ENCODE measurements around the gene C12orf42. TPM values are rescaled to one million over a fixed set of nuclear protein-coding genes. Genes with fewer than 3 reads are reported as not detected.
A peak's percentile ranks its signal among the peaks of the same experiment; 100 is the strongest.

The C12orf42 gene
- total and polyA plus RNA-seq, 2 donors = 0.94 to 1.6 TPM

- Histone ChIP-seq H3K4me3 (ENCODE audit: low read length in 2 of 2) (no peak overlapping the region), H3K27me3 (ENCODE audit: control insufficient read depth in 2 of 2, insufficient read depth in 1 of 2, low read length in 1 of 2) (no peaks in the 10 kb centered on the region), H3K27ac (ENCODE audit: low read depth in 1 of 2, low read length in 1 of 2) (no peak overlapping the region), H3K4me1 (ENCODE audit: control insufficient read depth in 2 of 2, insufficient read depth in 2 of 2, low read length in 2 of 2) (no peaks in the 10 kb centered on the region), H3K36me3 (ENCODE audit: control insufficient read depth in 2 of 2, insufficient read depth in 2 of 2, low read length in 1 of 2) (no peaks in the 10 kb centered on the region), H3K9me3 (ENCODE audit: control insufficient read depth in 2 of 2, insufficient read depth in 1 of 2, low read length in 1 of 2) (no peaks in the 10 kb centered on the region)
- DNase-seq (ENCODE audit: low read depth in 6 of 9, low spot score in 9 of 9) = peak in 3 of 9 donors; percentile 2 to 37 (median 9)
- WGBS = 98% methylated on average over 1 of the region's 1 CpG
Observed at GRCh38 chr12:103348935-103349334, 146.8 kb downstream of the C12orf42 start.

- no peak overlapping the region for H3K27ac ChIP-seq (ENCODE audit: low read depth in 1 of 2, low read length in 1 of 2)
- DNase-seq (ENCODE audit: low read depth in 6 of 9, low spot score in 9 of 9) = no peak
- no peaks in the 10 kb centered on the region for H3K9me3 ChIP-seq (ENCODE audit: control insufficient read depth in 2 of 2, insufficient read depth in 1 of 2, low read length in 1 of 2)
- no peak overlapping the region for H3K4me3 ChIP-seq (ENCODE audit: low read length in 2 of 2)
- H3K27me3 ChIP-seq (ENCODE audit: control insufficient read depth in 2 of 2, insufficient read depth in 1 of 2, low read length in 1 of 2) = no peaks in the 10 kb centered on the region
- no peaks in the 10 kb centered on the region for H3K4me1 ChIP-seq (ENCODE audit: control insufficient read depth in 2 of 2, insufficient read depth in 2 of 2, low read length in 2 of 2)
- no peaks in the 10 kb centered on the region for H3K36me3 ChIP-seq (ENCODE audit: control insufficient read depth in 2 of 2, insufficient read depth in 2 of 2, low read length in 1 of 2)
Observed at GRCh38 chr12:103336940-103337339, 158.8 kb downstream of the C12orf42 start.

GRCh38 chr12:103334466-103334865 lies 161.3 kb downstream of the C12orf42 start:
- 92% methylated on average over 13 of the region's 13 CpGs for WGBS
- no peak overlapping the region for H3K27ac ChIP-seq (ENCODE audit: low read depth in 1 of 2, low read length in 1 of 2)
- no peaks in the 10 kb centered on the region for H3K4me1 ChIP-seq (ENCODE audit: control insufficient read depth in 2 of 2, insufficient read depth in 2 of 2, low read length in 2 of 2)
- H3K9me3 ChIP-seq (ENCODE audit: control insufficient read depth in 2 of 2, insufficient read depth in 1 of 2, low read length in 1 of 2) = no peaks in the 10 kb centered on the region
- no peak for DNase-seq (ENCODE audit: low read depth in 6 of 9, low spot score in 9 of 9)
- no peaks in the 10 kb centered on the region for H3K36me3 ChIP-seq (ENCODE audit: control insufficient read depth in 2 of 2, insufficient read depth in 2 of 2, low read length in 1 of 2)
- H3K27me3 ChIP-seq (ENCODE audit: control insufficient read depth in 2 of 2, insufficient read depth in 1 of 2, low read length in 1 of 2) = no peaks in the 10 kb centered on the region
- H3K4me3 ChIP-seq (ENCODE audit: low read length in 2 of 2) = no peak overlapping the region

- H3K4me1 ChIP-seq (ENCODE audit: control insufficient read depth in 2 of 2, insufficient read depth in 2 of 2, low read length in 2 of 2) = no peaks in the 10 kb centered on the region
- H3K9me3 ChIP-seq (ENCODE audit: control insufficient read depth in 2 of 2, insufficient read depth in 1 of 2, low read length in 1 of 2) = no peaks in the 10 kb centered on the region
- DNase-seq (ENCODE audit: low read depth in 6 of 9, low spot score in 9 of 9) = no peak
- H3K36me3 ChIP-seq (ENCODE audit: control insufficient read depth in 2 of 2, insufficient read depth in 2 of 2, low read length in 1 of 2) = no peaks in the 10 kb centered on the region
- WGBS = 99% methylated on average over 1 of the region's 1 CpG
- no peak overlapping the region for H3K4me3 ChIP-seq (ENCODE audit: low read length in 2 of 2)
- H3K27me3 ChIP-seq (ENCODE audit: control insufficient read depth in 2 of 2, insufficient read depth in 1 of 2, low read length in 1 of 2) = no peaks in the 10 kb centered on the region
- no peak overlapping the region for H3K27ac ChIP-seq (ENCODE audit: low read depth in 1 of 2, low read length in 1 of 2)
Observed at GRCh38 chr12:103333676-103334075, 162.1 kb downstream of the C12orf42 start.

GRCh38 chr12:103331643-103332042 lies 164.1 kb downstream of the C12orf42 start:
- Histone ChIP-seq H3K27ac (ENCODE audit: low read depth in 1 of 2, low read length in 1 of 2) (no peak overlapping the region), H3K36me3 (ENCODE audit: control insufficient read depth in 2 of 2, insufficient read depth in 2 of 2, low read length in 1 of 2) (no peaks in the 10 kb centered on the region), H3K4me3 (ENCODE audit: low read length in 2 of 2) (no peak overlapping the region), H3K4me1 (ENCODE audit: control insufficient read depth in 2 of 2, insufficient read depth in 2 of 2, low read length in 2 of 2) (no peaks in the 10 kb centered on the region), H3K27me3 (ENCODE audit: control insufficient read depth in 2 of 2, insufficient read depth in 1 of 2, low read length in 1 of 2) (no peaks in the 10 kb centered on the region), H3K9me3 (ENCODE audit: control insufficient read depth in 2 of 2, insufficient read depth in 1 of 2, low read length in 1 of 2) (no peaks in the 10 kb centered on the region)
- DNase-seq (ENCODE audit: low read depth in 6 of 9, low spot score in 9 of 9) = no peak
- 98% methylated on average over 4 of the region's 4 CpGs for WGBS

- no peaks in the 10 kb centered on the region for H3K4me1 ChIP-seq (ENCODE audit: control insufficient read depth in 2 of 2, insufficient read depth in 2 of 2, low read length in 2 of 2)
- H3K27ac ChIP-seq (ENCODE audit: low read depth in 1 of 2, low read length in 1 of 2) = no peak overlapping the region
- H3K4me3 ChIP-seq (ENCODE audit: low read length in 2 of 2) = no peak overlapping the region
- DNase-seq (ENCODE audit: low read depth in 6 of 9, low spot score in 9 of 9) = no peak
- no peaks in the 10 kb centered on the region for H3K9me3 ChIP-seq (ENCODE audit: control insufficient read depth in 2 of 2, insufficient read depth in 1 of 2, low read length in 1 of 2)
- H3K36me3 ChIP-seq (ENCODE audit: control insufficient read depth in 2 of 2, insufficient read depth in 2 of 2, low read length in 1 of 2) = no peaks in the 10 kb centered on the region
- 99% methylated on average over 1 of the region's 1 CpG for WGBS
- H3K27me3 ChIP-seq (ENCODE audit: control insufficient read depth in 2 of 2, insufficient read depth in 1 of 2, low read length in 1 of 2) = no peaks in the 10 kb centered on the region
Observed at GRCh38 chr12:103330672-103331071, 165.1 kb downstream of the C12orf42 start.

GRCh38 chr12:103327676-103328075 lies 168.1 kb downstream of the C12orf42 start:
- Histone ChIP-seq H3K27ac (ENCODE audit: low read depth in 1 of 2, low read length in 1 of 2) (no peak overlapping the region), H3K9me3 (ENCODE audit: control insufficient read depth in 2 of 2, insufficient read depth in 1 of 2, low read length in 1 of 2) (no peaks in the 10 kb centered on the region), H3K36me3 (ENCODE audit: control insufficient read depth in 2 of 2, insufficient read depth in 2 of 2, low read length in 1 of 2) (no peaks in the 10 kb centered on the region), H3K27me3 (ENCODE audit: control insufficient read depth in 2 of 2, insufficient read depth in 1 of 2, low read length in 1 of 2) (no peaks in the 10 kb centered on the region), H3K4me3 (ENCODE audit: low read length in 2 of 2) (no peak overlapping the region), H3K4me1 (ENCODE audit: control insufficient read depth in 2 of 2, insufficient read depth in 2 of 2, low read length in 2 of 2) (no peaks in the 10 kb centered on the region)
- no peak for DNase-seq (ENCODE audit: low read depth in 6 of 9, low spot score in 9 of 9)

- Histone ChIP-seq H3K36me3 (ENCODE audit: control insufficient read depth in 2 of 2, insufficient read depth in 2 of 2, low read length in 1 of 2) (no peaks in the 10 kb centered on the region), H3K27ac (ENCODE audit: low read depth in 1 of 2, low read length in 1 of 2) (no peak overlapping the region), H3K4me1 (ENCODE audit: control insufficient read depth in 2 of 2, insufficient read depth in 2 of 2, low read length in 2 of 2) (no peaks in the 10 kb centered on the region), H3K27me3 (ENCODE audit: control insufficient read depth in 2 of 2, insufficient read depth in 1 of 2, low read length in 1 of 2) (no peaks in the 10 kb centered on the region), H3K9me3 (ENCODE audit: control insufficient read depth in 2 of 2, insufficient read depth in 1 of 2, low read length in 1 of 2) (no peaks in the 10 kb centered on the region), H3K4me3 (ENCODE audit: low read length in 2 of 2) (no peak overlapping the region)
- 97% methylated on average over 3 of the region's 3 CpGs for WGBS
- peak in 2 of 9 donors; percentile 0 to 4 for DNase-seq (ENCODE audit: low read depth in 6 of 9, low spot score in 9 of 9)
Observed at GRCh38 chr12:103326190-103326589, 169.6 kb downstream of the C12orf42 start.

GRCh38 chr12:103318566-103318965 lies 177.2 kb downstream of the C12orf42 start:
- Histone ChIP-seq H3K4me1 (ENCODE audit: control insufficient read depth in 2 of 2, insufficient read depth in 2 of 2, low read length in 2 of 2) (no peaks in the 10 kb centered on the region), H3K27me3 (ENCODE audit: control insufficient read depth in 2 of 2, insufficient read depth in 1 of 2, low read length in 1 of 2) (no peaks in the 10 kb centered on the region), H3K9me3 (ENCODE audit: control insufficient read depth in 2 of 2, insufficient read depth in 1 of 2, low read length in 1 of 2) (no peaks in the 10 kb centered on the region), H3K36me3 (ENCODE audit: control insufficient read depth in 2 of 2, insufficient read depth in 2 of 2, low read length in 1 of 2) (no peaks in the 10 kb centered on the region), H3K4me3 (ENCODE audit: low read length in 2 of 2) (no peak overlapping the region), H3K27ac (ENCODE audit: low read depth in 1 of 2, low read length in 1 of 2) (no peak overlapping the region)
- DNase-seq (ENCODE audit: low read depth in 6 of 9, low spot score in 9 of 9) = no peak
- whole genome bisulfite sequencing = 77% methylated on average over 2 of the region's 2 CpGs

GRCh38 chr12:103317220-103317619 lies 178.5 kb downstream of the C12orf42 start:
- DNase-seq (ENCODE audit: low read depth in 6 of 9, low spot score in 9 of 9) = no peak
- no peak overlapping the region for H3K27ac ChIP-seq (ENCODE audit: low read depth in 1 of 2, low read length in 1 of 2)
- H3K9me3 ChIP-seq (ENCODE audit: control insufficient read depth in 2 of 2, insufficient read depth in 1 of 2, low read length in 1 of 2) = no peaks in the 10 kb centered on the region
- no peaks in the 10 kb centered on the region for H3K4me1 ChIP-seq (ENCODE audit: control insufficient read depth in 2 of 2, insufficient read depth in 2 of 2, low read length in 2 of 2)
- H3K4me3 ChIP-seq (ENCODE audit: low read length in 2 of 2) = no peak overlapping the region
- 99% methylated on average over 1 of the region's 1 CpG for WGBS
- no peaks in the 10 kb centered on the region for H3K36me3 ChIP-seq (ENCODE audit: control insufficient read depth in 2 of 2, insufficient read depth in 2 of 2, low read length in 1 of 2)
- no peaks in the 10 kb centered on the region for H3K27me3 ChIP-seq (ENCODE audit: control insufficient read depth in 2 of 2, insufficient read depth in 1 of 2, low read length in 1 of 2)
